ENCODE measurements around the gene OPRM1.

The OPRM1 gene

GRCh38 chr6:154233383-154233782 is 194.3 kb downstream of the OPRM1 start:
- H3K4me1 ChIP-seq = peaks cover 3% of the 10 kb centered on the region
- peak overlapping the region; percentile 59 for H2AFZ ChIP-seq
- H3K9me3 ChIP-seq (ENCODE audit: control insufficient read depth, low read length) = no peaks in the 10 kb centered on the region
- no peak overlapping the region for H3K9ac ChIP-seq
- no peak overlapping the region for H3K4me3 ChIP-seq (ENCODE audit: low read depth, low read length)
- TF ChIP-seq, protein P1, sequence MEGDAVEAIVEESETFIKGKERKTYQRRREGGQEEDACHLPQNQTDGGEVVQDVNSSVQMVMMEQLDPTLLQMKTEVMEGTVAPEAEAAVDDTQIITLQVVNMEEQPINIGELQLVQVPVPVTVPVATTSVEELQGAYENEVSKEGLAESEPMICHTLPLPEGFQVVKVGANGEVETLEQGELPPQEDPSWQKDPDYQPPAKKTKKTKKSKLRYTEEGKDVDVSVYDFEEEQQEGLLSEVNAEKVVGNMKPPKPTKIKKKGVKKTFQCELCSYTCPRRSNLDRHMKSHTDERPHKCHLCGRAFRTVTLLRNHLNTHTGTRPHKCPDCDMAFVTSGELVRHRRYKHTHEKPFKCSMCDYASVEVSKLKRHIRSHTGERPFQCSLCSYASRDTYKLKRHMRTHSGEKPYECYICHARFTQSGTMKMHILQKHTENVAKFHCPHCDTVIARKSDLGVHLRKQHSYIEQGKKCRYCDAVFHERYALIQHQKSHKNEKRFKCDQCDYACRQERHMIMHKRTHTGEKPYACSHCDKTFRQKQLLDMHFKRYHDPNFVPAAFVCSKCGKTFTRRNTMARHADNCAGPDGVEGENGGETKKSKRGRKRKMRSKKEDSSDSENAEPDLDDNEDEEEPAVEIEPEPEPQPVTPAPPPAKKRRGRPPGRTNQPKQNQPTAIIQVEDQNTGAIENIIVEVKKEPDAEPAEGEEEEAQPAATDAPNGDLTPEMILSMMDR (IDR thresholded peaks at IDR 0.05) = no peak
- H3K27ac ChIP-seq = no peak overlapping the region
- H3K79me2 ChIP-seq = no peaks in the 10 kb centered on the region
- no peaks in the 10 kb centered on the region for H3K36me3 ChIP-seq (ENCODE audit: control insufficient read depth, insufficient read depth, low read length)
- H3K4me2 ChIP-seq (ENCODE audit: low read length) = no peak overlapping the region
- no peaks in the 10 kb centered on the region for H3K27me3 ChIP-seq (ENCODE audit: control insufficient read depth, insufficient read depth, low read length)

DNA sequence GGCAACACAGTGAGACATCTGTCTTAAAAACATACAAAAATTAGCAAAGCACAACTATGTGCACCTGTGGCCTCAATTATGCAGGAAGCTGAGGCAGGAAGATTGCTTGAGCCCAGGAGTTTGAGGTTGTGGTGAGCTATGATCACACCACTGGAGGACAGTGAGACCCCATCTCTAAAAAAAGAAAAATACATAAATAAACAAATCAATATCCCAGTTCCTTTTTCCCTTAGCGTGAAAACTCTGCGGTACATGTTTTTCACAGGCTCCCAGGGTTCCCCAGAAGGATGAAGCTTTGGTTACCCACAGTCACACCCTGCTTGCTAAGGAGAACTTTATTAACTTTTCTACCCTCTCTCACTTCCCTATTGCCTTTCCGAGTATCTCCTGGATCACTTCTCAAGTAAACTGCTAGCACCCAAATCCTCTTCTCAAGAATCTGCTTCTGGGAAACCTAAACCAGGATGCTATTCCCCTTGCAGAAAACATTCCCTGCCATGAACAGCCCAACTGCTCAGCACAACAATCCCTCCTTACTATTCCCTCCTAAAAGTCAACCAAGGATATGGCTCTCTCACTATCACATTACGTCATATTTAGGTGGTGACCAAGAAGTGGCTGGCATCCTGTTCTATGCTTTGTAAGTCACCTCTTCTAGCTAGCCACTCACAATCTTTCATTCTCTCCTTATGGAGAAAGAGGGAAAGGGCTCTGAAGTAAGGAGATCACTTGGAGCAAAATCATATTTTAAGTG is 195.2 kb downstream of the OPRM1 start:
- Histone ChIP-seq H3K4me1 (peaks cover 3% of the 10 kb centered on the region), H3K79me2 (no peaks in the 10 kb centered on the region), H3K27me3 (ENCODE audit: control insufficient read depth, insufficient read depth, low read length) (no peaks in the 10 kb centered on the region), H3K4me3 (ENCODE audit: low read depth, low read length) (no peak overlapping the region), H3K9me3 (ENCODE audit: control insufficient read depth, low read length) (no peaks in the 10 kb centered on the region), H3K4me2 (ENCODE audit: low read length) (no peak overlapping the region), H3K9ac (no peak overlapping the region), H2AFZ (peak overlapping the region; percentile 59), H3K27ac (no peak overlapping the region), H3K36me3 (ENCODE audit: control insufficient read depth, insufficient read depth, low read length) (no peaks in the 10 kb centered on the region)
- TF ChIP-seq, protein P1 (IDR thresholded peaks at IDR 0.05) = no peak

DNA sequence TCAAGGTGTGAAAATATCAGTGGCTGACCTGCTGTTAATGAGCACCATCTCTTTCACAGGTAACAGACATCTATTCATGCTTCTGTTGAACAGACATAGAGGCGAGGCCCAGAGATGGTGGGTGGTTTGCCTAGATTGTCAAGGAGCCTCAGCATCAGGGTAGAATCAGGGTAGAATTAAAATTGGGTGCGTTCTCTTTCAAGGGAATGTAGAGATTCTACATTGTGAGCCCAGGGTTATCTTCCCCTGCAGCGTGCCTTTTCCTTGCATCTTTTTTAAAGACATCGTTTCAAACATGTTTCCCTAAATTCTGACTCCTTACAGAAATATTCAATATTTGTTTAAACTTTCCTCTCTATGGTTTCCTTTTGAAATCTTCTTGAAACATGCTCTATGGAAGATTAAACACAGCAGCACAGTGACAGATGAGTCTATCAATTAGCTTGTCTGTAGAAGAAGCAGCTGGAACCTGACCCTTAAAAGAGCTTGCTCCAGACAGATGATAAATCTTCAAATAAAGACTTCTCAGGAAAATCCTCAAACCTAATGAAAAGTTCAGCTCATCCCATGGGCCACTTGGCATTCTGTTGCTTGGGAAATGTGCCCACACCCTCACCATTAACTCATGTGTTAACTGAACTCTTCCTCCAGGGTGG is 197.7 kb downstream of the OPRM1 start:
- Histone ChIP-seq H3K27ac (no peak overlapping the region), H3K36me3 (ENCODE audit: control insufficient read depth, insufficient read depth, low read length) (no peaks in the 10 kb centered on the region), H3K9me3 (ENCODE audit: control insufficient read depth, low read length) (no peaks in the 10 kb centered on the region), H3K27me3 (ENCODE audit: control insufficient read depth, insufficient read depth, low read length) (no peaks in the 10 kb centered on the region), H2AFZ (no peak overlapping the region), H3K4me3 (ENCODE audit: low read depth, low read length) (no peak overlapping the region), H3K4me2 (ENCODE audit: low read length) (no peak overlapping the region), H3K79me2 (no peaks in the 10 kb centered on the region), H3K9ac (no peak overlapping the region), H3K4me1 (peaks cover 3% of the 10 kb centered on the region)
- TF ChIP-seq, protein P1 (IDR thresholded peaks at IDR 0.05) = no peak

- Histone ChIP-seq H3K79me2 (no peaks in the 10 kb centered on the region), H3K36me3 (ENCODE audit: control insufficient read depth, insufficient read depth, low read length) (no peaks in the 10 kb centered on the region), H3K9me3 (ENCODE audit: control insufficient read depth, low read length) (no peaks in the 10 kb centered on the region), H3K27me3 (ENCODE audit: control insufficient read depth, insufficient read depth, low read length) (no peaks in the 10 kb centered on the region), H3K4me2 (ENCODE audit: low read length) (no peak overlapping the region), H3K9ac (no peak overlapping the region), H3K4me1 (no peaks in the 10 kb centered on the region), H2AFZ (no peak overlapping the region), H3K4me3 (ENCODE audit: low read depth, low read length) (no peak overlapping the region), H3K27ac (no peak overlapping the region)
- TF ChIP-seq, protein P1 (IDR thresholded peaks at IDR 0.05) = no peak
Measured at GRCh38 chr6:154238831-154239230, 199.8 kb downstream of the OPRM1 start.
